Measurements from ENCODE around the gene AKT3.

DNA sequence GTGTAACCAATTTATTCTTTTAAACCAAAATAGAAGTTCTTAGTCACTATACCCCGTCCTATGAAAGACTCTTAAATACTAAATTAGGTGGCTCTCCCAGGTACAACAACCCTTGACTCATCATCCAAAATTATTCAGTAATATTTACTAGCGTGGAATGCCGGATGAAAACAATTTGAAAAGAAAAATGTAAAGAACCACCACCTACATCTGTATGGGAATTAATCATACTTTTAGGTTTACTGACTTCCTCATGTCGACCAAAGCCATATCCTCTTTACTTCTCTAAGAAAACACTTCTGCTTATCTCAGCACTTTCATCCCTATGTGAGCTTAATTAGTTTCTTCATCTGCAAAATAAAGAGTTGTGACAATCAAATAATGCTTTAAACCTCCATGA is 139.6 kb downstream of the AKT3 start:
- TF ChIP-seq EZH2 (IDR thresholded peaks at IDR 0.05; ENCODE audit: low read depth, unreplicated experiment) = no peak
- TF ChIP-seq, protein P1, sequence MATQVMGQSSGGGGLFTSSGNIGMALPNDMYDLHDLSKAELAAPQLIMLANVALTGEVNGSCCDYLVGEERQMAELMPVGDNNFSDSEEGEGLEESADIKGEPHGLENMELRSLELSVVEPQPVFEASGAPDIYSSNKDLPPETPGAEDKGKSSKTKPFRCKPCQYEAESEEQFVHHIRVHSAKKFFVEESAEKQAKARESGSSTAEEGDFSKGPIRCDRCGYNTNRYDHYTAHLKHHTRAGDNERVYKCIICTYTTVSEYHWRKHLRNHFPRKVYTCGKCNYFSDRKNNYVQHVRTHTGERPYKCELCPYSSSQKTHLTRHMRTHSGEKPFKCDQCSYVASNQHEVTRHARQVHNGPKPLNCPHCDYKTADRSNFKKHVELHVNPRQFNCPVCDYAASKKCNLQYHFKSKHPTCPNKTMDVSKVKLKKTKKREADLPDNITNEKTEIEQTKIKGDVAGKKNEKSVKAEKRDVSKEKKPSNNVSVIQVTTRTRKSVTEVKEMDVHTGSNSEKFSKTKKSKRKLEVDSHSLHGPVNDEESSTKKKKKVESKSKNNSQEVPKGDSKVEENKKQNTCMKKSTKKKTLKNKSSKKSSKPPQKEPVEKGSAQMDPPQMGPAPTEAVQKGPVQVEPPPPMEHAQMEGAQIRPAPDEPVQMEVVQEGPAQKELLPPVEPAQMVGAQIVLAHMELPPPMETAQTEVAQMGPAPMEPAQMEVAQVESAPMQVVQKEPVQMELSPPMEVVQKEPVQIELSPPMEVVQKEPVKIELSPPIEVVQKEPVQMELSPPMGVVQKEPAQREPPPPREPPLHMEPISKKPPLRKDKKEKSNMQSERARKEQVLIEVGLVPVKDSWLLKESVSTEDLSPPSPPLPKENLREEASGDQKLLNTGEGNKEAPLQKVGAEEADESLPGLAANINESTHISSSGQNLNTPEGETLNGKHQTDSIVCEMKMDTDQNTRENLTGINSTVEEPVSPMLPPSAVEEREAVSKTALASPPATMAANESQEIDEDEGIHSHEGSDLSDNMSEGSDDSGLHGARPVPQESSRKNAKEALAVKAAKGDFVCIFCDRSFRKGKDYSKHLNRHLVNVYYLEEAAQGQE (IDR thresholded peaks at IDR 0.05; ENCODE audit: unreplicated experiment) = no peak
- TF ChIP-seq, protein P2, sequence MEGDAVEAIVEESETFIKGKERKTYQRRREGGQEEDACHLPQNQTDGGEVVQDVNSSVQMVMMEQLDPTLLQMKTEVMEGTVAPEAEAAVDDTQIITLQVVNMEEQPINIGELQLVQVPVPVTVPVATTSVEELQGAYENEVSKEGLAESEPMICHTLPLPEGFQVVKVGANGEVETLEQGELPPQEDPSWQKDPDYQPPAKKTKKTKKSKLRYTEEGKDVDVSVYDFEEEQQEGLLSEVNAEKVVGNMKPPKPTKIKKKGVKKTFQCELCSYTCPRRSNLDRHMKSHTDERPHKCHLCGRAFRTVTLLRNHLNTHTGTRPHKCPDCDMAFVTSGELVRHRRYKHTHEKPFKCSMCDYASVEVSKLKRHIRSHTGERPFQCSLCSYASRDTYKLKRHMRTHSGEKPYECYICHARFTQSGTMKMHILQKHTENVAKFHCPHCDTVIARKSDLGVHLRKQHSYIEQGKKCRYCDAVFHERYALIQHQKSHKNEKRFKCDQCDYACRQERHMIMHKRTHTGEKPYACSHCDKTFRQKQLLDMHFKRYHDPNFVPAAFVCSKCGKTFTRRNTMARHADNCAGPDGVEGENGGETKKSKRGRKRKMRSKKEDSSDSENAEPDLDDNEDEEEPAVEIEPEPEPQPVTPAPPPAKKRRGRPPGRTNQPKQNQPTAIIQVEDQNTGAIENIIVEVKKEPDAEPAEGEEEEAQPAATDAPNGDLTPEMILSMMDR (conservative IDR thresholded peaks at IDR 0.05; ENCODE audit: low read depth in 2 of 2) = no peak

Data from GM23338 (cell line).